Astrocyte (in vitro differentiated cells and primary cell): ENCODE measurements around the gene FAM219B. TPM values are rescaled to one million over a fixed set of nuclear protein-coding genes. Genes with fewer than 3 reads are reported as not detected.
A peak's percentile ranks its signal among the peaks of the same experiment; 100 is the strongest.

Source experiments
- DNase-seq: peaks from one replicate; pipeline ENCODE4 v3.0.0-alpha.2; 2010; ENCODE audit warnings: low read depth
- FAIRE-seq: peaks from 2 replicates; lab custom pipeline; 2011; peaks lifted over from hg19 to GRCh38; lab: Jason Lieb, UNC
- H2AFZ ChIP-seq: 2 replicates; pipeline ENCODE4 v1.6.0; 2012; ENCODE audit warnings: low read depth, low read length, inconsistent platforms
- H3K27ac ChIP-seq: 2 replicates; pipeline ENCODE4 v1.5.1; 2011; ENCODE audit warnings: low read depth, low read length, inconsistent platforms
- H3K27me3 ChIP-seq: 2 replicates; pipeline ENCODE4 v1.6.0; 2011; ENCODE audit warnings: low read length, inconsistent platforms; ENCODE audit not compliant: insufficient read depth
- H3K36me3 ChIP-seq: 2 replicates; pipeline ENCODE4 v1.5.1; 2011; ENCODE audit warnings: low read length, inconsistent platforms; ENCODE audit not compliant: insufficient read depth
- H3K4me1 ChIP-seq: 2 replicates; pipeline ENCODE4 v1.5.1; 2011; ENCODE audit warnings: low read length, inconsistent platforms; ENCODE audit not compliant: insufficient read depth
- H3K4me2 ChIP-seq: 2 replicates; pipeline ENCODE4 v1.6.0; 2012; ENCODE audit warnings: low read length, inconsistent platforms
- H3K4me3 ChIP-seq: 2 replicates; pipeline ENCODE4 v1.5.1; 2011; ENCODE audit warnings: low read depth, mild to moderate bottlenecking, low read length, inconsistent platforms; ENCODE audit not compliant: insufficient read depth
- H3K79me2 ChIP-seq: 2 replicates; pipeline ENCODE4 v1.6.0; 2012; ENCODE audit warnings: mild to moderate bottlenecking, low read length, inconsistent platforms; ENCODE audit not compliant: insufficient read depth
- H3K9ac ChIP-seq: 2 replicates; pipeline ENCODE4 v1.6.0; 2012; ENCODE audit warnings: mild to moderate bottlenecking, low read length, inconsistent platforms
- H3K9me3 ChIP-seq: 2 replicates; pipeline ENCODE4 v1.5.1; 2012; ENCODE audit warnings: low read depth, mild to moderate bottlenecking, low read length, inconsistent platforms; ENCODE audit not compliant: insufficient read depth
- H4K20me1 ChIP-seq: 2 replicates; pipeline ENCODE4 v1.6.0; 2012; ENCODE audit warnings: low read length, inconsistent platforms; ENCODE audit not compliant: insufficient read depth
- H3K27ac Mint-ChIP-seq: one replicate; pipeline ENCODE4 v1.8.0; 2021; ENCODE audit warnings: mild to moderate bottlenecking, mixed read lengths; ENCODE audit not compliant: unreplicated experiment
- H3K27me3 Mint-ChIP-seq: one replicate; pipeline ENCODE4 v1.8.0; 2021; ENCODE audit warnings: low read depth, mixed read lengths; ENCODE audit not compliant: unreplicated experiment
- H3K36me3 Mint-ChIP-seq: one replicate; pipeline ENCODE4 v1.8.0; 2021; ENCODE audit warnings: low read depth, mixed read lengths; ENCODE audit not compliant: unreplicated experiment
- H3K4me1 Mint-ChIP-seq: one replicate; pipeline ENCODE4 v1.8.0; 2021; ENCODE audit warnings: low read depth, mixed read lengths; ENCODE audit not compliant: unreplicated experiment
- H3K4me3 Mint-ChIP-seq: one replicate; pipeline ENCODE4 v1.8.0; 2021; ENCODE audit warnings: mild to moderate bottlenecking, moderate library complexity, mixed read lengths; ENCODE audit not compliant: unreplicated experiment
- H3K9me3 Mint-ChIP-seq: one replicate; pipeline ENCODE4 v1.8.0; 2021; ENCODE audit warnings: mild to moderate bottlenecking, mixed read lengths; ENCODE audit not compliant: unreplicated experiment
- CTCF ChIP-seq: IDR thresholded peaks from 2 replicates; pipeline ENCODE4 v1.5.1; 2011; ENCODE audit warnings: low read depth, mild to moderate bottlenecking, inconsistent platforms, low read length, moderate library complexity; ENCODE audit not compliant: insufficient read depth
- EZH2 ChIP-seq: IDR thresholded peaks from 2 replicates; pipeline ENCODE4 v1.6.1; 2012; ENCODE audit warnings: mild to moderate bottlenecking, low read length, inconsistent platforms; ENCODE audit not compliant: insufficient read depth
- total RNA-seq: library from RNA; stranded (reverse); gene quantifications from 2 replicates; pipeline ENCODE4 v1.2.1, GENCODE V29; 2021

FAM219B gene
- total RNA-seq, 1 donor from 2014 or later: 97.1 TPM

DNA sequence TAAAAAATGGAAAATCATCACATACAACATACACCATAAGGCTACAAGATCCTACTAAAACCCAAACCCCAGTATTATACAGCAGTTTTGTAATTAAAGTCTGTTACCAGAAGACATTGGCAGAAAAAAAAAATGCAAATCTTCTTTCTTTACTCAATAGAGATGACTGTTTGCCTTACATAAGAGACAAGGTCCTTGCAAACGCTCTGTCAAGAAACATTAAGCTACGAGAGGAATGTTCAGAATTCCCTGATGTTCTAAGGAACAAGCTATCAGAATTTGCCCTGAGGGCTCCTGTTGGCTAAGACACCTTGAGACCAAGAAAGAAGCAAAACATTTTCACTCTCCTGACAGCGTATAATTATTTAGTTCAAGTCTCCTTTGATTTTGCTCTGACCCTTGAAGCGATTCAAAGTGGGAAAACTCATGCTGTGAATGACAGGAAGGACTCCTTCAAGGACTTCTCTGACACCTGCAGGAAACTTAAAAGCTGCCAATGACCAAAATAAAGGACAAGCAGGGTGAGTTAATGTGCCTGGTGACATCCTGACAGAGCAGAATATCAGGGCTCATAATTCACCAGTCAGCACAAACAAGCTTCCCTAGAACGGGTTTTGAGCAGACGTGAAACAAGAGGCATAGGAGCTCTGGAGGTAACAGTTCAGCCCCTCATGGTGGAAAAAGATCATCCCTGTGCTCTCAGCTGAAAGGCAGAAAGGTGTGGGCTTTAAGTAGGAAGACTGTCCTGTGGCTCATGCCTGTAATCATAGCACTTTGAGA, 36.0 kb downstream of the FAM219B start:
- H3K9me3 ChIP-seq: no peaks in the 10 kb centered on the region
- TF ChIP-seq EZH2 (no peak), CTCF (no peak)
- H3K79me2 ChIP-seq: peaks cover 67% of the 10 kb centered on the region
- H3K27ac ChIP-seq: no peak overlapping the region
- no peak overlapping the region for H2AFZ ChIP-seq
- H3K27ac Mint-ChIP-seq: no peak overlapping the region
- FAIRE-seq (no peak), DNase-seq (no peak)
- H3K4me1 ChIP-seq: peaks cover 15% of the 10 kb centered on the region
- no peak overlapping the region for H3K9ac ChIP-seq
- H3K36me3 Mint-ChIP-seq: peaks cover 11% of the 10 kb centered on the region
- H3K4me3 ChIP-seq: no peak overlapping the region
- no peaks in the 10 kb centered on the region for H3K36me3 ChIP-seq
- H3K4me1 Mint-ChIP-seq: peaks cover 37% of the 10 kb centered on the region
- H3K27me3 Mint-ChIP-seq: no peaks in the 10 kb centered on the region
- H3K27me3 ChIP-seq: no peaks in the 10 kb centered on the region
- peaks cover 4% of the 10 kb centered on the region for H3K9me3 Mint-ChIP-seq
- peak overlapping the region; percentile 41 for H3K4me3 Mint-ChIP-seq
- H3K4me2 ChIP-seq: peak overlapping the region; percentile 4
- H4K20me1 ChIP-seq: peaks cover 68% of the 10 kb centered on the region

- Histone ChIP-seq H3K27me3 (no peaks in the 10 kb centered on the region), H2AFZ (no peak overlapping the region), H3K79me2 (peaks cover 72% of the 10 kb centered on the region), H3K9me3 (no peaks in the 10 kb centered on the region), H3K27ac (no peak overlapping the region), H3K36me3 (no peaks in the 10 kb centered on the region), H3K4me1 (peaks cover 15% of the 10 kb centered on the region), H4K20me1 (peaks cover 73% of the 10 kb centered on the region), H3K4me3 (no peak overlapping the region), H3K9ac (no peak overlapping the region), H3K4me2 (no peak overlapping the region)
- H3K36me3 Mint-ChIP-seq: peaks cover 13% of the 10 kb centered on the region
- peak overlapping the region; percentile 62 for H3K4me3 Mint-ChIP-seq
- H3K4me1 Mint-ChIP-seq: peaks cover 40% of the 10 kb centered on the region
- no peak for FAIRE-seq
- no peaks in the 10 kb centered on the region for H3K27me3 Mint-ChIP-seq
- no peak for TF ChIP-seq EZH2
- TF ChIP-seq CTCF: no peak
- no peak overlapping the region for H3K27ac Mint-ChIP-seq
- H3K9me3 Mint-ChIP-seq: peaks cover 4% of the 10 kb centered on the region
- DNase-seq: no peak
These were observed 36.8 kb downstream of the FAM219B start for GRCh38 chr15:74869726-74870407.

DNA sequence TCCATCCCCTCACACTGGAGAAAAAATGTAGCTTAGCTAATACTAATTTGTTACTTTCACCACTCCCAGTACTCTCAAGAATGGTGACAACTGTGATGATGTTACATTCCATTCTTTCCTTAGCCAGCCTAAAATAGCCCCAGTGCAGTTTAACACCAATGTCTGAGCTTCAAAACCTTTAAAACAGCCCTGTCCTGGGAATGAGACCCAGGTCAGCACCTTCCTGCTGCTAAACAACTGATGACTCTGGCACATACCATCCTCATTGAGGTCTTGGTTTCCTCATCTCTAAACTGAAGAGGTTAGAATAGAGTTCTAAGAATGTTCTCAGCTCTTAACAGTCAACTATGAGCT, 37.3 kb downstream of the FAM219B start:
- Mint-ChIP-seq H3K4me3 (peak overlapping the region; percentile 62), H3K4me1 (peaks cover 41% of the 10 kb centered on the region), H3K27ac (peak overlapping the region; percentile 66), H3K9me3 (peaks cover 4% of the 10 kb centered on the region), H3K27me3 (no peaks in the 10 kb centered on the region), H3K36me3 (peaks cover 14% of the 10 kb centered on the region)
- Histone ChIP-seq H3K4me3 (no peak overlapping the region), H3K27ac (no peak overlapping the region), H3K36me3 (no peaks in the 10 kb centered on the region), H3K9me3 (no peaks in the 10 kb centered on the region), H3K79me2 (peaks cover 76% of the 10 kb centered on the region), H3K4me1 (peaks cover 15% of the 10 kb centered on the region), H3K9ac (no peak overlapping the region), H2AFZ (no peak overlapping the region), H3K4me2 (no peak overlapping the region), H3K27me3 (no peaks in the 10 kb centered on the region), H4K20me1 (peaks cover 77% of the 10 kb centered on the region)
- FAIRE-seq: no peak
- TF ChIP-seq CTCF (no peak), EZH2 (no peak)
- DNase-seq: no peak
